IgD-negative memory B cell (primary cell): ENCODE data around the gene MRPL27. TPM values are rescaled to one million over a fixed set of nuclear protein-coding genes. Genes with fewer than 3 reads are reported as not detected.

ENCODE experiments used
- H3K27ac Mint-ChIP-seq, 3 donors: one replicate each; pipeline ENCODE4 v1.8.0; 2020 to 2022; ENCODE audit warnings: mild to moderate bottlenecking in 3 of 3, mixed read lengths in 3 of 3, moderate library complexity in 1 of 3
- H3K27me3 Mint-ChIP-seq: one replicate; pipeline ENCODE4 v1.8.0; 2021; ENCODE audit warnings: mixed read lengths
- H3K36me3 Mint-ChIP-seq: one replicate; pipeline ENCODE4 v1.8.0; 2020; ENCODE audit warnings: mild to moderate bottlenecking, mixed read lengths
- H3K4me1 Mint-ChIP-seq, 3 donors: one replicate each; pipeline ENCODE4 v1.8.0; 2020 to 2022; ENCODE audit warnings: mixed read lengths in 3 of 3, mild to moderate bottlenecking in 1 of 3
- H3K4me3 Mint-ChIP-seq, 4 donors: one replicate each; pipeline ENCODE4 v1.8.0; 2020 to 2022; ENCODE audit warnings: mild to moderate bottlenecking in 4 of 4, mixed read lengths in 4 of 4, moderate library complexity in 3 of 4
- H3K9me3 Mint-ChIP-seq, 3 donors: one replicate each; pipeline ENCODE4 v1.8.0; 2020 to 2021; ENCODE audit warnings: mixed read lengths in 3 of 3, mild to moderate bottlenecking in 1 of 3
- polyA plus RNA-seq: library from polyadenylated mRNA; unstranded; fragments of 300-500 nt; fragmentation: Illumina TruSeq; gene quantifications from one replicate; pipeline ENCODE4 v1.2.3, GENCODE V29; 2021

The MRPL27 gene
- polyA plus RNA-seq, 1 donor from 2014 or later = 62.5 TPM

DNA sequence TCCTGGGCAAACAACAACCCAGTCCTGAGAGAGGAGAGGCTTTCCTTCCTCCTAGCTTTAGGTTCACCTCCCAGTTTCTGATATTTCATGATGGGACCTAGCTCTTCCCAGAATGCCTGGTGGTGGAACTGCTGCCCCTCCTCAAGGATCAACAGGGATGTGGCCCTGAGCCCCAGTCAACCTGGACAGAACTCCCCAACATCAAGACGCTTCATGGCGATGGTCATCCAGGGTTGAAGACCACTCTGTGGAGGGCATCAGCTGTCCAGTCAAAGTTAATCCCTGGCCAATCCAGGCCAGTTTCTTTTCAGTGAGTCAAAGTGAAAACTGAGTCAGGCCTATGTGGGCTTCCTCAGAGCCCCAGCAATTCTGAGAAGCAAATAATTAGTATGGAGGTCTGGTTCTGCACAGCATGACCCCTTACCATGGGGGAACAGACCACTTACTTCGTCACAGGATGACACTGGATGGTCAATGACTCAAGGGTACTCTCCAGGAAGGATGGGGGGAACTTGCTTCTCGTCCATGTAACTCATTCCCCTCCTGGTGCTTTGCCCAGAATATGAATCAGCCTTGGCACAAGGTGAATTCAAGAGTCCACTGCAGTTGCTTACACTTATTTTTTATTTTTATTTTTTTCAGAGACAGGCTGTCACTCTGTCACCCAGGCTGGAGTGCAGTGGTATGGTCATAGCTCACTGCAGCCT lies 41.7 kb downstream of the MRPL27 start:
- no peak overlapping the region for H3K27ac Mint-ChIP-seq
- no peaks in the 10 kb centered on the region for H3K9me3 Mint-ChIP-seq
- H3K36me3 Mint-ChIP-seq = no peaks in the 10 kb centered on the region
- peaks cover 1 to 6% (median 4%) of the 10 kb centered on the region in 3 donors for H3K4me1 Mint-ChIP-seq
- H3K27me3 Mint-ChIP-seq = peaks cover 4% of the 10 kb centered on the region
- H3K4me3 Mint-ChIP-seq = no peak overlapping the region

DNA sequence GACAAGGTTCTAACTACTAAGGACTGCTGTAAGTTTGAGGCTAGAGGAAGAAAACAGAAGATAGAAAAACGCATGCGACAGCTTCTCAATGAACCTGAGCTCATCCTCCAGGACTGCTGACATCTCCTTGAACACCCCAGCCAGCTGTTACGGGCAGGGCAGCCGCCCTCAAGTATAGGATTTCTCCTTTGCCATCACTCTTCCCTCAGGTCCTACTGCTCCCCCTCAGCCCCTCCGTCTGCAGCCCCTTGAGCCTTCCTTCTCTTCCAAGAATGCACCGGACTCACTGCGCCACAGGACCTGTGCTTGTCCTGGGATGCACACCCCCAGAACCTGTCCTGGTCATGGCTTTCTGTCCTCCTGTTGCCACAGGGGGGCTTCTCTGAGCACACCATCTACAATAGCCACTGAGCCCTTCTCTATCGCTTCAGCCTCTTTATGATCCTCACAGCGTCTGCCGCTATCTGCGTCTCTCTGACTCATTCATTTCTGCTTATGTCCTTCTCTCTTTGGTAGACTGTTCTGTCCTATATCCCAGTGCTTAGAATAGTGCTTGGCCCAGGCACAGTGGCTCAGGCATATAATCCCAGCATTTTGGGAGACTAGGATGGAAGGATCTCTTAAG lies 42.7 kb downstream of the MRPL27 start:
- H3K36me3 Mint-ChIP-seq = no peaks in the 10 kb centered on the region

DNA sequence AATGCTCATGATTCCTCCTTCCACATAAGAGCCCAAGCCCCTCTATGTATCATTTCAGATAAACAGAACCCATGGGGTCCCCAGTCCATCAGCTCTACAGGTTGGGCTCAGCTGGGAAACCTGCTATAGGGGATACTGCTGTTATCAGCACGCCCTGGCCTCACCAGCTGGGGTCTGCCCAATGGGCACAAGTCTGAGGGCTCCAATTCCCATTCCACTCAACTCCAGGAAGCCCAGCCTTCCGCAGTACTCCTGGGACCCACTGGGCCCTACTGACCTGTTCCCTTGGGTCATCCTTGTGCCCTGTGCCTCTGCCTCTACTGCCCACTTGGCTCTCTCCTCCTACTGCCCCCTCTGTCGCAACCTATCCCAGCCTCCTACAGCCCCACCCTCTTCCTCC lies 43.3 kb downstream of the MRPL27 start:
- H3K4me3 Mint-ChIP-seq = no peak overlapping the region
- H3K36me3 Mint-ChIP-seq = no peaks in the 10 kb centered on the region
- peaks cover 3% of the 10 kb centered on the region for H3K27me3 Mint-ChIP-seq

More for the DNA sequence above, 42.7 kb downstream of the MRPL27 start:
- Mint-ChIP-seq H3K27me3 (peaks cover 3% of the 10 kb centered on the region), H3K9me3 (no peaks in the 10 kb centered on the region), H3K27ac (no peak overlapping the region), H3K4me1 (peaks cover 1 to 6% (median 4%) of the 10 kb centered on the region in 3 donors), H3K4me3 (no peak overlapping the region)

DNA sequence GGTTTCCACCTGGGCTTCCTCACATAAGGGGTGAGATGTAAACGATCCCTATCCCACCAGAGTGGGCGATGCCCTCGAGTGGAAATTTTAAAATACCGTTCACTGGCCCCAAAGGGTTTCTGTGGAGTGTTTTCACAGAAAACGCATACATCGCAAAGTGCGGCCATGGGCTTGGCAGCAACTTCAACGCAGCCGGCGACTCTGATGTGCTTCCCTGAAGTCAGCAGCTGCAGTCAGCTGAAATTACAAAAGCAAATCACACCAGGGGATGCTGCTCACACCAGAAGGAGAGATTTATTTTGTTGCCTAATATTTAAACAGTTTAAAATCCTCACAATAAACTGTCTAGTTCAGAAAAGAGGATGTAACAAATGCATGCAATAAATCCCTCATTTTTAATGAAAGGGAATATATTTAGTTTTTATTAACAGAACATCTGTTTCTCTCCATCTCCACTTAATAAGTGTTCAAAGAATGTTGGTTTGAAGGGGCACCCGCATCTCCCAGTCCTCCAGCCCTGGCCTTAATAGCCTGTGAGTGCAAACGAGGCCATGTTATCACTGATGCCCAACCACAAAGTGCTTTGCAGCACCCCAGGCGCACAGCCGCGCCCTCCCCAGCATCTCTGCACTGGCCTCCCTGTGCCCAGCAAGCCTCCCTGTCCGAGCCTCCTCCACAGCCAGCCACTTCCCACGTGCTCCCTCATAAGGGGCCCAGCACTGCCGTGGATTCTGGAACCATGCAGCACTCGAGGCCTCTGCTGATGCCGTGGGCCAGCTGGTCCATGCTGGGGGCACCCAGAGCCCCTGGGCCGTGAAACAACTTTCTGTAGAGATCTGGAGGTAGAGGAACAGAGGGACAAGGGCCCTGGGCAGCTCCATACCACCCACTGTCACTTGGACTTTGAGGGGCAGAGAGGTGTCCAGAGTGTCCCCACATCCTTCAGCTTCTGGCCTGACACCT lies 44.3 kb downstream of the MRPL27 start:
- Mint-ChIP-seq H3K27me3 (peaks cover 3% of the 10 kb centered on the region), H3K4me3 (no peak overlapping the region)

More for the DNA sequence above, 43.3 kb downstream of the MRPL27 start:
- no peaks in the 10 kb centered on the region for H3K9me3 Mint-ChIP-seq
- H3K4me1 Mint-ChIP-seq = peaks cover 1 to 6% (median 4%) of the 10 kb centered on the region in 3 donors
- H3K27ac Mint-ChIP-seq = no peak overlapping the region

DNA sequence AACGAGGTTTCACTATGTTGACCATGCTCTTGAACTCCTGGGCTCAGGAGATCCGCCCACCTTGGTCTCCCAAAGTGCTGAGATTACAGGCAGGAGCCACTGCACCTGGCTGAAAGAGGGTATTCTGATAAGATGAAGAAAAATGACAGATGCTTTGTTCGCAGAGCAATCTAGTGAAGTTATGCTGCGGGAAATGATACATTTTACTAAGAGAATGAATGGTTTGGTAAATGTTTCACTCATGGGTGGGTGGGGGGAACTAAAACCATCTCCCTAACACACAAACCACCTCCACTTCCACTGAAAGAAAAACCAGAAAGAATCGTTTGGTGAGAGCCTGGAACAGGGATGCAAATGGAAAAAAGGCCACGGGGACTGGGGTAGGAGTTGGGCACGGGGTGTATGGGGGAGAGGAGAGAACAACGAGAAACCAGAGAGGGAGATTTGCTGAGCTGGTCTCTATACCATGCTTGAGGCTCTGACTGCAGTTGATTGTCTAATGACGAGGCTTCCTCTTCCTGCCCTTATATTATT lies 46.1 kb downstream of the MRPL27 start:
- Mint-ChIP-seq H3K27me3 (no peaks in the 10 kb centered on the region), H3K36me3 (no peaks in the 10 kb centered on the region), H3K9me3 (no peaks in the 10 kb centered on the region), H3K27ac (no peak overlapping the region), H3K4me1 (peaks cover 1 to 5% (median 4%) of the 10 kb centered on the region in 3 donors), H3K4me3 (peak overlapping the region in 2 of 4 donors; percentile 8 to 55)

More for the DNA sequence above, 44.3 kb downstream of the MRPL27 start:
- no peak overlapping the region for H3K27ac Mint-ChIP-seq
- H3K4me1 Mint-ChIP-seq = peaks cover 1 to 5% (median 4%) of the 10 kb centered on the region in 3 donors
- H3K9me3 Mint-ChIP-seq = no peaks in the 10 kb centered on the region
- no peaks in the 10 kb centered on the region for H3K36me3 Mint-ChIP-seq

DNA sequence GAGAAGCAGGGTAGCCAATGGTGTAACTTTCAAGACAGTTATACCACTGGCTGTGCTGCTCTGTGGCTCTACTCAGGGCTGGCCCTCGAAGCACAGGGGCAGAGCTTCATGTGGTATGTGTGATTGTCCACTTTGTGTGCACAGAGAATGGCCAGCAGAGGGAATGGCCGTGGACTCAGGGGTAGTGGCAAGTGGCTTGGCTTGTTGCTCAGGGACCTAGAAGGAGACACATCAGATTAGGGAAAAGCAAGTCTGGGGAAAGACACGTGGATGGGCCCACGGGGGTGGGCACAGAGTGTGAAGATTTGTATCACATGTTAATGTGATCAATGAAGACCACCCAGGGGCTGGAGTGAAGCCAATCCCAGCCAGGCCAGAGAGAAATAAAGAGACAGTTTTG lies 47.1 kb downstream of the MRPL27 start:
- H3K4me1 Mint-ChIP-seq = peaks cover 1 to 5% (median 4%) of the 10 kb centered on the region in 3 donors
- no peak overlapping the region for H3K27ac Mint-ChIP-seq
- no peaks in the 10 kb centered on the region for H3K36me3 Mint-ChIP-seq
- H3K9me3 Mint-ChIP-seq = no peaks in the 10 kb centered on the region
- H3K27me3 Mint-ChIP-seq = no peaks in the 10 kb centered on the region
- H3K4me3 Mint-ChIP-seq = no peak overlapping the region

DNA sequence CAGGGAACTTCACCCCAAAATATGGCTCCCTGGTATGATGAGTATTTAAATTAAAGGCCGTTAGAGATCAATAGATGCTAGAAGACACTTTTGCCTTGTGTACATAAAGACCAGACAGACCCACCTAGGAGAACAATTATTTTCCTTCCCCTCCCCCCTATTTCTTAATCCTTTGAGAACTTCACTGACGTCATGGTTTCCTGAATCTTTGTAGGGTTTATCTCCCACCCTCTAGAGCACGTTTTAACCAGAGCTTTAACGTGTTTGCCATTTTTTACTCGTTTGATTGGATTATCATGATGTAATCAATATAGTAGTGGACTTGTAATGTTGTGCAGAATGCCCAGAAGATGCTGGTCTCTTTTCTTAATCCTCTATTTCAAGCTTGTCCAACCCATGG lies 49.9 kb downstream of the MRPL27 start:
- Mint-ChIP-seq H3K9me3 (no peaks in the 10 kb centered on the region), H3K4me1 (peaks cover 1 to 5% (median 4%) of the 10 kb centered on the region in 3 donors), H3K36me3 (no peaks in the 10 kb centered on the region), H3K4me3 (no peak overlapping the region), H3K27me3 (no peaks in the 10 kb centered on the region), H3K27ac (peak overlapping the region in 1 of 3 donors; percentile 68)

GRCh38 chr17:50322271-50322670 lies 50.7 kb downstream of the MRPL27 start:
- peaks cover 1 to 5% (median 4%) of the 10 kb centered on the region in 3 donors for H3K4me1 Mint-ChIP-seq
- H3K9me3 Mint-ChIP-seq = no peaks in the 10 kb centered on the region
- no peaks in the 10 kb centered on the region for H3K36me3 Mint-ChIP-seq
- no peaks in the 10 kb centered on the region for H3K27me3 Mint-ChIP-seq
- no peak overlapping the region for H3K27ac Mint-ChIP-seq
- H3K4me3 Mint-ChIP-seq = no peak overlapping the region

DNA sequence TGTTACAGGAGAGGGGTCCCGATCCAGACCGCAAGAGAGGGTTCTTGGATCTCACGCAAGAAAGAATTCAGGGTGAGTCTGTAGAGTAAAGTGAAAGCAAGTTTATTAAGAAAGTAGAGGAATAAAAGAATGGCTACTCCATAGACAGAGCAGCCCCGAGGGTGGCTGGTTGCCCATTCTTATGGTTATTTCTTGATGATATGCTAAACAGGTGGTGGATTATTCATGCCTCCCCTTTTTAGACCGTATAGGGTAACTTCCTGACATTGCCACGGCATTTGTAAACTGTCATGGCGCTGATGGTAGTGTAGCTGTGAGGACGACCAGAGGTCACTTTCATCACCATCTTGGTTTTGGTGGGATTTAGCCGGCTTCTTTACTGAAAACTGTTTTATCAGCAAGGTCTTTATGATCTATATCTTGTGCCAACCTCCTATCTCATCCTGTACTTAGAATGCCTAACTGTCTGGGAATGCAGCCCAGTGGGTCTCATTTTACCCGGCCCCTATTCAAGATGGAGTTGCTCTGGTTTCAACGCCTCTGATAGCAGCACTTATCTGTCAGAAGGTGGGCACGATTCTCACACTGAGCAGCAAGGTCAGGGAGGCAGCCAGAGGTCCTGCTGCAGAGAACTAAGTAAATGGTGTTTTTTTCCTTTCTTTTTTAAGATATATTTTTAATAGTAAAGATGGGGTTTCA lies 53.5 kb downstream of the MRPL27 start:
- H3K4me1 Mint-ChIP-seq = no peaks in the 10 kb centered on the region
- H3K27ac Mint-ChIP-seq = no peak overlapping the region
- no peaks in the 10 kb centered on the region for H3K9me3 Mint-ChIP-seq
- H3K4me3 Mint-ChIP-seq = no peak overlapping the region
- H3K27me3 Mint-ChIP-seq = peaks cover 3% of the 10 kb centered on the region
- H3K36me3 Mint-ChIP-seq = no peaks in the 10 kb centered on the region

- H3K36me3 Mint-ChIP-seq = no peaks in the 10 kb centered on the region
- H3K4me1 Mint-ChIP-seq = no peaks in the 10 kb centered on the region
- no peaks in the 10 kb centered on the region for H3K9me3 Mint-ChIP-seq
- no peak overlapping the region for H3K4me3 Mint-ChIP-seq
- peaks cover 3% of the 10 kb centered on the region for H3K27me3 Mint-ChIP-seq
- no peak overlapping the region for H3K27ac Mint-ChIP-seq
Observed at GRCh38 chr17:50318501-50319285, 54.3 kb downstream of the MRPL27 start.

Other genes with a start within 250 kb of the MRPL27 start
- gene SAMD14, start 243.0 kb downstream of the MRPL27 start, polyA plus RNA-seq = 0.15 TPM
- 4.2 TPM for gene PPP1R9B, start 222.5 kb downstream of the MRPL27 start, polyA plus RNA-seq
- 2.9 TPM for gene SGCA, start 207.2 kb downstream of the MRPL27 start, polyA plus RNA-seq
- gene COL1A1, start 171.6 kb downstream of the MRPL27 start, polyA plus RNA-seq = 0.74 TPM
- not detected for gene TMEM92, start 98.7 kb downstream of the MRPL27 start, polyA plus RNA-seq
- gene XYLT2, start 27.1 kb downstream of the MRPL27 start, polyA plus RNA-seq = 13.9 TPM
- gene EME1, start within 50 bp of the MRPL27 start, polyA plus RNA-seq = not detected
- gene LRRC59, start 24.3 kb upstream of the MRPL27 start, polyA plus RNA-seq = 22.6 TPM
- 28.6 TPM for gene ACSF2, start 53.0 kb upstream of the MRPL27 start, polyA plus RNA-seq
- gene CHAD, start 95.7 kb upstream of the MRPL27 start, polyA plus RNA-seq = 41.9 TPM
- gene RSAD1, start 105.7 kb upstream of the MRPL27 start, polyA plus RNA-seq = 54.4 TPM
- gene MYCBPAP, start 135.3 kb upstream of the MRPL27 start, polyA plus RNA-seq = 1.3 TPM
- gene EPN3, start 159.6 kb upstream of the MRPL27 start, polyA plus RNA-seq = not detected
- 12.8 TPM for gene SPATA20, start 174.0 kb upstream of the MRPL27 start, polyA plus RNA-seq
- not detected for gene CACNA1G, start 187.5 kb upstream of the MRPL27 start, polyA plus RNA-seq